Smooth muscle cell of the coronary artery (primary cell): Measurements from ENCODE around the gene NLGN4X. TPM values are rescaled to one million over a fixed set of nuclear protein-coding genes. Genes with fewer than 3 reads are reported as not detected.

Source experiments
- total RNA-seq: library from RNA; depleted of rRNA; stranded (reverse); fragments of >200 nt; gene quantifications from 2 replicates; pipeline ENCODE4 v1.2.3, GENCODE V29; 2014; ENCODE audit warnings: low replicate concordance

Gene NLGN4X
- 0.59 TPM in 1 of 2 replicates, not detected in the other for total RNA-seq

GRCh38 chrX:6228720-6229119 lies at the start of gene NLGN4X:
NLGN4X (minus strand) TSS chrX:6228867; CDS start chrX:6151466, 77,401 bp downstream.

